Upper lobe of right lung (tissue), 1 donor: Measurements from ENCODE around the gene SIRPA. TPM values are rescaled to one million over a fixed set of nuclear protein-coding genes. Genes with fewer than 3 reads are reported as not detected.

Experiments used
- ATAC-seq: fragments of 200-7000 bp; cut with Tn5 transposase; one replicate; pipeline ENCODE4 v1.9.1; 2020; ENCODE audit warnings: mild to moderate bottlenecking, moderate library complexity
- DNase-seq: peaks from one replicate; pipeline ENCODE4 v3.0.0-alpha.2; 2020
- H3K27ac ChIP-seq: fragments of 200-600 bp; one replicate; pipeline ENCODE4 v1.8.0; 2022
- H3K27me3 ChIP-seq: fragments of 200-600 bp; one replicate; pipeline ENCODE4 v1.8.0; 2022; ENCODE audit warnings: mild to moderate bottlenecking
- H3K36me3 ChIP-seq: fragments of 200-600 bp; one replicate; pipeline ENCODE4 v1.8.0; 2022
- H3K4me1 ChIP-seq: fragments of 200-600 bp; one replicate; pipeline ENCODE4 v1.8.0; 2022
- H3K4me3 ChIP-seq: fragments of 200-600 bp; one replicate; pipeline ENCODE4 v1.8.0; 2022; ENCODE audit warnings: mild to moderate bottlenecking
- H3K9me3 ChIP-seq: fragments of 200-600 bp; one replicate; pipeline ENCODE4 v1.8.0; 2022
- CTCF ChIP-seq: fragments of 200-600 bp; IDR thresholded peaks from one replicate; pipeline ENCODE4 v1.8.0; 2022; ENCODE audit warnings: antibody characterized with exemption
- intact Hi-C: fragments of 100-400 bp; cut with DNase I; formaldehyde crosslinking; loops from one replicate; pipeline ENCODE4 v1.11.0; 2022
- total RNA-seq: library from RNA; stranded (reverse); fragmentation: NEBNext Ultra II Directional; extraction: Animal tissue kit (Norgen Biotek cat#: 25700); gene quantifications from one replicate; pipeline ENCODE4 v1.2.1, GENCODE V29; 2021
- donor health status: DM: no; HTN: yes; CAD: no; lungs with severe emphysema.

The SIRPA gene
- total RNA-seq, 1 donor from 2014 or later = 93.8 TPM

GRCh38 chr20:1898482-1899240, 3.5 kb downstream of the SIRPA start:
- Histone ChIP-seq H3K9me3 (no peaks in the 10 kb centered on the region), H3K4me3 (peak overlapping the region; percentile 17), H3K27ac (peak overlapping the region; percentile 11), H3K27me3 (peaks cover 27% of the 10 kb centered on the region), H3K4me1 (peaks cover 18% of the 10 kb centered on the region), H3K36me3 (no peaks in the 10 kb centered on the region)
- DNase-seq (no peak), ATAC-seq (no peak)
- TF ChIP-seq CTCF = no peak
- intact Hi-C loops = no loop called here

GRCh38 chr20:1899241-1899525, 4.0 kb downstream of the SIRPA start:
- ATAC-seq (no peak), DNase-seq (no peak)
- Histone ChIP-seq H3K27me3 (peaks cover 27% of the 10 kb centered on the region), H3K4me3 (no peak overlapping the region), H3K9me3 (no peaks in the 10 kb centered on the region), H3K36me3 (no peaks in the 10 kb centered on the region), H3K27ac (peak overlapping the region; percentile 8), H3K4me1 (peaks cover 18% of the 10 kb centered on the region)
- TF ChIP-seq CTCF = no peak
- intact Hi-C loops = no loop called here

GRCh38 chr20:1900321-1900801, 5.2 kb downstream of the SIRPA start:
- Histone ChIP-seq H3K4me1 (peaks cover 18% of the 10 kb centered on the region), H3K9me3 (no peaks in the 10 kb centered on the region), H3K27me3 (peaks cover 27% of the 10 kb centered on the region), H3K36me3 (no peaks in the 10 kb centered on the region), H3K27ac (no peak overlapping the region), H3K4me3 (no peak overlapping the region)
- ATAC-seq = peak; percentile 6
- peak; percentile 44 for TF ChIP-seq CTCF
- no peak for DNase-seq
- intact Hi-C loops = no loop called here

GRCh38 chr20:1901704-1902103, 6.5 kb downstream of the SIRPA start:
- DNase-seq (no peak), ATAC-seq (no peak)
- Histone ChIP-seq H3K4me1 (peaks cover 18% of the 10 kb centered on the region), H3K9me3 (no peaks in the 10 kb centered on the region), H3K27me3 (peaks cover 20% of the 10 kb centered on the region), H3K4me3 (no peak overlapping the region), H3K36me3 (no peaks in the 10 kb centered on the region), H3K27ac (no peak overlapping the region)
- no peak for TF ChIP-seq CTCF
- intact Hi-C loops = no loop called here

- Histone ChIP-seq H3K4me3 (no peak overlapping the region), H3K27ac (no peak overlapping the region), H3K36me3 (no peaks in the 10 kb centered on the region), H3K27me3 (peaks cover 20% of the 10 kb centered on the region), H3K9me3 (no peaks in the 10 kb centered on the region), H3K4me1 (peaks cover 18% of the 10 kb centered on the region)
- ATAC-seq (no peak), DNase-seq (no peak)
- no peak for TF ChIP-seq CTCF
- intact Hi-C loops = no loop called here
Observed at GRCh38 chr20:1902188-1902587, 7.0 kb downstream of the SIRPA start.
